CD1c-positive myeloid dendritic cell (primary cell): ENCODE results near the gene PAX7.

ENCODE experiments used
- DNase-seq: peaks from one replicate; pipeline ENCODE4 v3.0.0-alpha.2; 2016; ENCODE audit errors: extremely low spot score

Gene PAX7

GRCh38 chr1:18618546-18619466 is 11.8 kb upstream of the PAX7 start:
- no peak for DNase-seq

GRCh38 chr1:18619467-18619835 is 11.2 kb upstream of the PAX7 start:
- no peak for DNase-seq

- DNase-seq, result no peak
These were observed 2.1 kb upstream of the PAX7 start for GRCh38 chr1:18628511-18628910.

- no peak for DNase-seq
These were observed 761 bp upstream of the PAX7 start for GRCh38 chr1:18629659-18630510.

GRCh38 chr1:18631496-18632217 is 1.0 kb downstream of the PAX7 start:
- DNase-seq, result no peak

GRCh38 chr1:18632218-18632588 is 1.6 kb downstream of the PAX7 start:
- no peak for DNase-seq

GRCh38 chr1:18632783-18633421 is 2.3 kb downstream of the PAX7 start:
- DNase-seq, result no peak

GRCh38 chr1:18633422-18634155 is 2.9 kb downstream of the PAX7 start:
- DNase-seq, result no peak

- no peak for DNase-seq
These were observed 3.6 kb downstream of the PAX7 start for GRCh38 chr1:18634276-18634675.

GRCh38 chr1:18635070-18635577 is 4.5 kb downstream of the PAX7 start:
- DNase-seq, result no peak

- no peak for DNase-seq
These were observed 5.4 kb downstream of the PAX7 start for GRCh38 chr1:18635891-18636595.

- DNase-seq, result no peak
These were observed 6.2 kb downstream of the PAX7 start for GRCh38 chr1:18636596-18637508.

GRCh38 chr1:18637511-18637960 is 6.9 kb downstream of the PAX7 start:
- no peak for DNase-seq

GRCh38 chr1:18637962-18638834 is 7.6 kb downstream of the PAX7 start:
- no peak for DNase-seq

- no peak for DNase-seq
These were observed 8.3 kb downstream of the PAX7 start for GRCh38 chr1:18638835-18639364.

- DNase-seq, result no peak
These were observed 8.9 kb downstream of the PAX7 start for GRCh38 chr1:18639368-18640055.
